Activated effector memory CD4-positive, alpha-beta T cell treated with Interleukin-2 at 50 U/mL for 16 hours (primary cell): ENCODE results near the gene BAIAP2L1.

ENCODE experiments used
- DNase-seq: peaks from one replicate; pipeline ENCODE4 v3.0.0-alpha.2; 2020

The BAIAP2L1 gene

GRCh38 chr7:98257701-98258100, 143.2 kb downstream of the BAIAP2L1 start:
- no peak for DNase-seq

- no peak for DNase-seq
These were observed 144.5 kb downstream of the BAIAP2L1 start for GRCh38 chr7:98256431-98256830.

- DNase-seq, result no peak
These were observed 145.8 kb downstream of the BAIAP2L1 start for GRCh38 chr7:98254951-98255610.

GRCh38 chr7:98254516-98254915, 146.4 kb downstream of the BAIAP2L1 start:
- DNase-seq, result no peak

- no peak for DNase-seq
These were observed 148.3 kb downstream of the BAIAP2L1 start for GRCh38 chr7:98252425-98253054.

GRCh38 chr7:98251601-98252424, 149.1 kb downstream of the BAIAP2L1 start, which contains the start of gene TECPR1:
TSS of gene TECPR1 (minus strand) at chr7:98252232. CDS start at chr7:98246146, 6,086 bp downstream.
- DNase-seq, result peak; percentile 84

DNA sequence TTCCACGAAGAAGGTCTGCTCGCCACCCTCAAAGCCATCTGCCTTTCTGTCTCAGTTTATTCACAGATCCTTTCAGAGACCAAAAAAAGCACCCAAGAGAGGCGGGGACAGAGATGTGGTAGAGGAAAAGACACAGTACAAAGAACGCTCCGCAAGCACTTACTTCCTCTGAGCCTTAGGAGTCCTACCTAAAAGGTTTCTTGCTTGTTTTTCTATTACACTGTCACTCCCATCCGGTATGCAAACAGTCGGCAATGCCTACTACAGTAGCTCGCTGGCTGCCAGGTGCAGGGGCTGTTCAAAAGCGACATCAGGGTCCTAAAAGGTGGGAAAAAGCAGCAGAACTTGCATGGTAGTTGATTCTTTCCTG, 149.7 kb downstream of the BAIAP2L1 start:
- peak; percentile 34 for DNase-seq

DNA sequence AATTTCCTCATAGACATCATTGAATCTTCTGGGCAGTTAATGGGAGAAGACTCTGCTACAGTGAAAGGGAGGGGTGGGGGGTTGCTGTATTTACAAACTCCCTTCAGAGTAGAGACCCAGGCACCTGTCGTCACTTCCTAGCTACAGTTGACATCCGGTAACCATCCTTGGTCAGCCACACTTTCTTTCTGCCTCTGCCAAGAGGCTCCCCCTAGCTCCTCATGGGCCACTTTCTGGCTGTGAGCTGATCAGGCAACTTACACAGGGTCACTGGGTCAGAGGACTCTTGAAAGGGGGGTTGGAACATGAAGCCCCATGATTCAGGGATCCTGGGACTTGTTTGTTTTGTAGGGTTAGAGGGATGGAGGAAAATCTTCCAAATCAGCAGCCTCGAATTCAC, 150.1 kb downstream of the BAIAP2L1 start:
- peak; percentile 24 for DNase-seq

DNA sequence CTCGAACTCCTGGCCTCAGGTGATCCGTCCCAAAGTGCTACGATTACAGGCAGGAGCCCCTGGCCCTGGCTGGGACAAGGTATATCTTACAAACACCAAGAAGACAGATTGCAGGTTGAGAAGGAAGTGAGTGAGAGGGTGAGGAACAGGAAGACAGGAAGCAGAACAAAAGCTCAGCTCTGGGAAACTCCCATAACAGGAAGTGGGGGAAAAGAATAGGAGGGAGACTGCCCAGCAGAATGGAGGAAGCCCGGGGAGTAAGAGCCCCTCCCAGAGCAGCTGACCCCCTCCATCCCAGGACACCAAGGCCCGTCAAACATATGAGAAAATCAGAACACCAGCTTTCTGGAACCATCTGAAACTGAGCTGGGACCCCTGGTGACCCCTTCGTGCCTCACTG, 151.8 kb downstream of the BAIAP2L1 start:
- no peak for DNase-seq

DNA sequence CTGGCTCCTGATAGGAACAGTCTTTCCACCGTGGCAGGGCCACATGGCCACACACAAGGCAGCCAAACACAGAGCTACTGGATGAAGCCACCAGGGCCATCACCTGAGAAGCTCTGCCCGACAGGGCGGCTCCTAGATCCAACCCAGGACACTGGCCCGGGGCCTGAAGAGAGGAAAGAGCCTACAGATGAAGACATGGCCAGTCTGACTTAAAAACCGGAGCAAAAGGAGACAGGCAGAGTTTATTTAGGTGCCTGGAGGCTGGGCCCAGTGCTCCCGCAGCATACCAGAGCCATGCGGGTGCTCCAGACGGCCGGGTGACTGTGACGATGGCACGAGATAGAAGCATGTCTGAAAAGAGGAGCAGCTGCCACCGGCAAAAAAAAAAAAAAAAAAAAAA, 152.7 kb downstream of the BAIAP2L1 start:
- no peak for DNase-seq

DNA sequence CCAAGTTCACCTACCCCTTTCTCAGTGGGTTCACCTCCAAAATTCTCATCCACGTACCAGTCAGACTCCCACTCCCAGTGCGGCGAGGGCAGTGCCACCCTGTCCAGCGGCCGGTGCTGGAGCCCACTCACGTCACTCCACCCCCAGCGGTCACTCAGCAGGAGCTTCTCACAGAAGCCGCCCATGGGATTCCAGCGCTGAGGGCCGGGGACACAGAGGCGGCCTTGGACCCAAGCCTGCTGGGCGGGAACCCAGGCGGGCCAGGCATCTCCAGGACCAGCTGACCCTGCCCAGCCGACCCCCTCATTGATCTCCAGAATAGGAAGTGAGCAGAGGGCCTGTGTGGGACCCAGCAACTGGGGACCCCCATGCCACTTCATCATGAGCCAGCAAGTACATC, 156.0 kb downstream of the BAIAP2L1 start:
- no peak for DNase-seq

- DNase-seq, result no peak
These were observed 158.0 kb downstream of the BAIAP2L1 start for GRCh38 chr7:98242934-98243333.

DNA sequence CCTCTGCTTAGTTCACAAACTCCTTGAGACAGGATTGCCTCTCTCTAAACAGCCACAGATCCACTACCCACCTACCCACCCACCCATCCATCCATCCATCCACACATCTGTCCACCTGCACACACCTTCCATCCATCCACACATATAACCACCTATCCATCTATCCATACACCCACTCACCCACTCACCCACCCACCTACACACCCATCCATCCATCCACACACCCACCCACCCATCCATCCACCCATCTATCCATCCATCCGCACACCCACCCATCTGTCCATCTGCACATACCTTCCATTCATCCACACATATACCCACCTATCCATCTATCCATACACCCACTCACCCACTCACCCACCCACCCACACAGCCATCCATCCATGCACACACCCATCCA, 158.5 kb downstream of the BAIAP2L1 start:
- no peak for DNase-seq

DNA sequence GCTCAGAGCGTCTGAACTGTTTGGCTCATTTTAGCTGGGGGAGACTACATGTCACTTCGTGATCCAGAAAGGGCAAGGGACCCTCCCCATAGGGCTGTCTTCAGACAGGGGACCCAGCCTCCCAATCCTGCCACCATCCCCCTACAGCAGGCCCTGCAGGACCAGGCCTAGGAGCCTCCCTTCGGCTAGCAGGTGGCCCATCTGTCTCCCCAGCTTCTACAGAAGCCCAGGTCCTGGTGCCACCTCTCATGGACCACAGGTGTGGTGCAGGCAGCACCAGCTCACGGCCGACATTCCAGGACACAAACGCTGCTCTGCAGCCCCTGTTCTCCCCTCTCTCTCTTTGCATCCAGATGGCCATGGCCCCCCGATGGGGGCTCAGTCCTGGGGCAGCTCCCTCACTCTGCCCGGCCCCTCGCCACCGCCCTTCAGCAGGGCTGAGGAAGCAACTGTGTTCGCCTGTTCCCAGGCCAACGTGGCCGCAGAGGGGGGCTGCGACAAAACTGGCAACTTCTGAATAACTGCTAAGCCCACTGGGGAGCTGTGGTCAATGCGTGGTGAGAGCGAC, 159.1 kb downstream of the BAIAP2L1 start:
- DNase-seq, result no peak
